GM12878 (cell line): Measurements from ENCODE around the gene WWOX. TPM values are rescaled to one million over a fixed set of nuclear protein-coding genes. Genes with fewer than 3 reads are reported as not detected.

ENCODE experiments used
- ATAC-seq: fragments of 200-7000 bp; cut with Tn5 transposase; 3 replicates; pipeline ENCODE4 v1.9.1; 2020; ENCODE audit warnings: mild to moderate bottlenecking, moderate library complexity
- BruUV-seq: library from RNA; stranded (reverse); fragments of 400-500 nt; replicated peaks from 2 replicates; lab custom pipeline; 2021; lab: Mats Ljungman, UMichigan
- CTCF ChIA-PET: fragments of 300-600 bp; sonication (Branson Sonifier 250); formaldehyde crosslinking; extraction: SDS; loops from one replicate; lab custom pipeline; 2021; ENCODE audit warnings: inconsistent platforms; lab: Yijun Ruan, JAX
- POLR2A ChIA-PET: fragments of 350-600 bp; formaldehyde crosslinking; extraction: SDS; loops from one replicate; lab custom pipeline; 2021; ENCODE audit warnings: inconsistent platforms; lab: Charles Lee
- RAD21 ChIA-PET: fragments of 300-600 bp; sonication (Branson Sonifier 250); formaldehyde crosslinking; loops from one replicate; lab custom pipeline; 2023; ENCODE audit warnings: antibody characterized with exemption; ENCODE audit not compliant: unreplicated experiment; lab: Charles Lee
- SMC1A ChIA-PET: fragments of 300-600 bp; sonication (Branson Sonifier 250); formaldehyde crosslinking; loops from one replicate; lab custom pipeline; 2023; ENCODE audit not compliant: unreplicated experiment, uncharacterized antibody; lab: Charles Lee
- DNase-seq: peaks from one replicate; pipeline ENCODE4 v3.0.0-alpha.2; 2011; ENCODE audit warnings: low read depth, low spot score
- FAIRE-seq: peaks from 3 replicates; lab custom pipeline; 2011; peaks lifted over from hg19 to GRCh38; lab: Jason Lieb, UNC
- H2AFZ ChIP-seq: 2 replicates; pipeline ENCODE4 v1.6.0; 2011; ENCODE audit warnings: low read depth, low read length, control low read depth; ENCODE audit not compliant: control insufficient read depth
- H3K27ac ChIP-seq: 2 replicates; pipeline ENCODE4 v1.5.1; 2011; ENCODE audit warnings: control low read depth; ENCODE audit not compliant: control insufficient read depth, insufficient read depth
- H3K27me3 ChIP-seq, 2 experiments: replicated peaks in 1 of 2; 2 replicates each; pipeline versions ENCODE4 v1.6.0 to v1.6.1; 2011; ENCODE audit warnings: low read length in 1 of 2; ENCODE audit not compliant: control insufficient read depth in 2 of 2, insufficient read depth in 2 of 2
- H3K36me3 ChIP-seq, 2 experiments: 2 replicates each; pipeline ENCODE4 v1.5.1; 2011; ENCODE audit warnings: low read length in 1 of 2; ENCODE audit not compliant: control insufficient read depth in 2 of 2, insufficient read depth in 2 of 2
- H3K4me1 ChIP-seq: 2 replicates; pipeline ENCODE4 v1.6.1; 2011; ENCODE audit warnings: mild to moderate bottlenecking, low read length, moderate library complexity, mixed read lengths; ENCODE audit not compliant: control insufficient read depth, insufficient read depth
- H3K4me2 ChIP-seq: 2 replicates; pipeline ENCODE4 v1.6.0; 2011; ENCODE audit warnings: control low read depth; ENCODE audit not compliant: control insufficient read depth, insufficient read depth
- H3K4me3 ChIP-seq: fragments of 200-600 bp; sonication (generic); 2 replicates; pipeline ENCODE4 v1.5.1; 2016
- H3K79me2 ChIP-seq: 2 replicates; pipeline ENCODE4 v1.6.0; 2011; ENCODE audit warnings: low read length; ENCODE audit not compliant: control insufficient read depth, insufficient read depth
- H3K9ac ChIP-seq: 2 replicates; pipeline ENCODE4 v1.8.0; 2011; ENCODE audit warnings: low read length, control low read depth, mixed read lengths; ENCODE audit not compliant: control insufficient read depth, insufficient read depth
- H3K9me3 ChIP-seq: replicated peaks from 3 replicates; pipeline ENCODE4 v1.5.1; 2011; ENCODE audit warnings: mild to moderate bottlenecking, low read length; ENCODE audit not compliant: control insufficient read depth, insufficient read depth
- H4K20me1 ChIP-seq: 2 replicates; pipeline ENCODE4 v1.6.0; 2011; ENCODE audit not compliant: control insufficient read depth, insufficient read depth
- BACH1 ChIP-seq: fragments of 450-650 bp; IDR thresholded peaks from 2 replicates; pipeline ENCODE4 v1.6.1; 2017; ENCODE audit warnings: mild to moderate bottlenecking, borderline replicate concordance
- BCLAF1 ChIP-seq: fragments of 450-650 bp; IDR thresholded peaks from 2 replicates; pipeline ENCODE4 v1.6.1; 2017; ENCODE audit warnings: antibody characterized with exemption, mild to moderate bottlenecking, moderate library complexity
- ESRRA ChIP-seq: IDR thresholded peaks from 2 replicates; pipeline ENCODE4 v1.6.1; 2012; ENCODE audit warnings: mild to moderate bottlenecking, low read length, improper control_type of control experiment
- ETV6 ChIP-seq, 2 experiments: fragments of 450-650 bp in 1 of 2; IDR thresholded peaks in 1 of 2; conservative IDR thresholded peaks in 1 of 2; 2 replicates each; pipeline ENCODE4 v1.6.1; 2014; ENCODE audit warnings: antibody characterized with exemption in 1 of 2, borderline replicate concordance in 1 of 2, low read depth in 1 of 2, mild to moderate bottlenecking in 1 of 2, moderate library complexity in 1 of 2
- HDAC2 ChIP-seq: fragments of 200-600 bp; sonication (generic); IDR thresholded peaks from 2 replicates; pipeline ENCODE4 v1.6.1; 2017
- HSF1 ChIP-seq: fragments of 150-350 bp; IDR thresholded peaks from 2 replicates; pipeline ENCODE4 v1.6.1; 2014; ENCODE audit warnings: mild to moderate bottlenecking, low read depth, low read length
- JUND ChIP-seq: IDR thresholded peaks from 2 replicates; pipeline ENCODE4 v1.6.1; 2012; ENCODE audit warnings: low read depth, mild to moderate bottlenecking, low read length, improper control_type of control experiment, moderate library complexity
- NFYA ChIP-seq: IDR thresholded peaks from 2 replicates; pipeline ENCODE4 v1.6.1; 2011; ENCODE audit warnings: low read depth, mild to moderate bottlenecking, low read length, improper control_type of control experiment, borderline replicate concordance
- NR2C2 ChIP-seq: IDR thresholded peaks from 2 replicates; pipeline ENCODE4 v1.6.1; 2011; ENCODE audit warnings: borderline replicate concordance, low read depth; ENCODE audit not compliant: control insufficient read depth, insufficient read length
- PBX3 ChIP-seq: IDR thresholded peaks from 2 replicates; pipeline ENCODE4 v1.6.1; 2011; ENCODE audit warnings: mild to moderate bottlenecking, low read depth, low read length, moderate library complexity; ENCODE audit not compliant: insufficient replicate concordance
- POLR2AphosphoS2 ChIP-seq: IDR thresholded peaks from 2 replicates; pipeline ENCODE4 v1.6.1; 2011; ENCODE audit warnings: low read depth, mild to moderate bottlenecking, low read length, improper control_type of control experiment, moderate library complexity
- SKIL ChIP-seq: fragments of 450-650 bp; IDR thresholded peaks from 2 replicates; pipeline ENCODE4 v1.6.1; 2017; ENCODE audit warnings: mild to moderate bottlenecking, low read depth, inconsistent platforms; ENCODE audit not compliant: poor library complexity, severe bottlenecking
- SREBF1 ChIP-seq: IDR thresholded peaks from 2 replicates; pipeline ENCODE4 v1.6.1; 2012; ENCODE audit warnings: mild to moderate bottlenecking, low read length
- SUZ12 ChIP-seq: fragments of 200-600 bp; sonication (generic); IDR thresholded peaks from one replicate; pipeline ENCODE4 v1.6.1; 2018; ENCODE audit warnings: antibody characterized with exemption, mild to moderate bottlenecking; ENCODE audit not compliant: unreplicated experiment
- ZNF217 ChIP-seq: fragments of 450-650 bp; IDR thresholded peaks from 2 replicates; pipeline ENCODE4 v1.6.1; 2017; ENCODE audit warnings: antibody characterized with exemption, mild to moderate bottlenecking
- WGBS: methylation state at CpG from one replicate; pipeline ENCODE4 v1.1.6; 2016; ENCODE audit warnings: low lambda C conversion rate; ENCODE audit not compliant: insufficient replicate concordance, insufficient coverage; ENCODE audit errors: missing lambda C conversion rate; 5-methylcytosine and 5-hydroxymethylcytosine counted together
- in situ Hi-C: fragments of 300-500 bp; cut with MboI; formaldehyde crosslinking; loops from 9 replicates; pipeline ENCODE4 v1.14.3; 2018; ENCODE audit warnings: mixed read lengths
- intact Hi-C: fragments of 100-400 bp; cut with micrococcal nuclease; formaldehyde crosslinking; loops from one replicate; pipeline ENCODE4 v1.14.2; 2022; ENCODE audit not compliant: unreplicated experiment
- polyA plus RNA-seq, 11 experiments: library from polyadenylated mRNA; depleted of rRNA in 4 of 11; unstranded in 6 of 11; stranded (reverse) in 5 of 11; fragments of >200 nt; fragmentation: Nextera tagmentation in 4 of 11; fragmentation: Illumina TruSeq in 1 of 11; extraction: Ambion mirVana in 4 of 11; extraction: Trizol in 1 of 11; gene quantifications; 1 replicate in 1 of 11; 2 replicates in 10 of 11; pipeline versions ENCODE4 v1.2.1 to v1.2.3, GENCODE V29; 2011 to 2016; ENCODE audit warnings: inconsistent platforms in 2 of 11, missing spikeins in 2 of 11, low read depth in 1 of 11
- total RNA-seq, 4 experiments: library from RNA; depleted of rRNA in 3 of 4; stranded (reverse); fragments of >200 nt in 3 of 4; fragmentation: Illumina TruSeq in 1 of 4; extraction: Trizol in 1 of 4; gene quantifications; 2 replicates each; pipeline versions ENCODE4 v1.2.1 to v1.2.3, GENCODE V29; 2013 to 2021

WWOX gene
- total and polyA plus RNA-seq, 10 of the 15 experiments (the other 5 are each of a cell fraction or from before 2014, with no cell fraction given) = 2.8 to 24.4 (median 17.8) TPM

GRCh38 chr16:78431004-78431670 is 331.7 kb downstream of the WWOX start:
- POLR2A ChIA-PET = no interaction called here
- no TSS peak for BruUV-seq
- FAIRE-seq = no peak

More at GRCh38 chr16:78431004-78431670, 331.7 kb downstream of the WWOX start:
- no peak for DNase-seq
- Histone ChIP-seq H3K27me3 (no peaks in the 10 kb centered on the region), H3K36me3 (peaks cover 0 to 2% of the 10 kb centered on the region in 2 experiments; a peak in 1 of 4 replicates), H3K27ac (no peak overlapping the region), H3K79me2 (no peaks in the 10 kb centered on the region), H3K4me2 (no peak overlapping the region), H3K4me3 (no peak overlapping the region), H3K4me1 (no peaks in the 10 kb centered on the region), H4K20me1 (no peaks in the 10 kb centered on the region), H3K9me3 (no peaks in the 10 kb centered on the region), H2AFZ (no peak overlapping the region), H3K9ac (no peak overlapping the region)
- ChIA-PET RAD21 (no interaction called here), SMC1A (interaction anchor here (0.6 kb wide), 1 partner anchor 1202 kb away, joined by 3 read pairs; no protein-coding TSS in a partner anchor), CTCF (no interaction called here)
- ATAC-seq = no peak
- in situ Hi-C loops (no loop called here), intact Hi-C loops (no loop called here)
- 76% methylated on average over 6 of the region's 6 CpGs for WGBS
- TF ChIP-seq POLR2AphosphoS2 (no peak), SUZ12 (no peak), BACH1 (no peak), ETV6 (conservative IDR thresholded peaks at IDR 0.05 in 1 of 2, IDR thresholded peaks at IDR 0.05 in 1 of 2; ENCODE audit: borderline replicate concordance in 1 of 2, low read depth in 1 of 2) (no peak), JUND (no peak), NR2C2 (no peak), ESRRA (no peak), ZNF217 (no peak), SREBF1 (no peak), HSF1 (no peak), HDAC2 (no peak), NFYA (no peak), PBX3 (no peak), BCLAF1 (no peak), SKIL (no peak)
